Type B pancreatic cell (in vitro differentiated cells): ENCODE measurements around the gene ABCA7. TPM values are rescaled to one million over a fixed set of nuclear protein-coding genes. Genes with fewer than 3 reads are reported as not detected.

ENCODE experiments used
- DNase-seq: peaks from one replicate; pipeline ENCODE4 v3.0.0; 2021; ENCODE audit warnings: mixed read lengths; ENCODE audit not compliant: unreplicated experiment; ENCODE audit errors: extremely low spot score
- H3K27ac Mint-ChIP-seq: 2 replicates; pipeline ENCODE4 v1.8.0; 2021; ENCODE audit warnings: mild to moderate bottlenecking, mixed read lengths
- H3K27me3 Mint-ChIP-seq: 2 replicates; pipeline ENCODE4 v1.8.0; 2021; ENCODE audit warnings: mixed read lengths
- H3K36me3 Mint-ChIP-seq: 2 replicates; pipeline ENCODE4 v1.8.0; 2021; ENCODE audit warnings: mixed read lengths
- H3K4me1 Mint-ChIP-seq: one replicate; pipeline ENCODE4 v1.8.0; 2021; ENCODE audit warnings: mixed read lengths; ENCODE audit not compliant: unreplicated experiment
- H3K4me3 Mint-ChIP-seq: 2 replicates; pipeline ENCODE4 v1.8.0; 2021; ENCODE audit warnings: mild to moderate bottlenecking, mixed read lengths
- H3K9me3 Mint-ChIP-seq: 2 replicates; pipeline ENCODE4 v1.8.0; 2021; ENCODE audit warnings: mixed read lengths
- total RNA-seq: library from RNA; stranded (reverse); gene quantifications from 2 replicates; pipeline ENCODE4 v1.2.1, GENCODE V29; 2021; ENCODE audit warnings: low replicate concordance
- TF ChIP-seq, protein P1 (sequence below): fragments of 200-600 bp; sonication (generic); conservative IDR thresholded peaks from 2 replicates; pipeline ENCODE4 v1.5.0; 2021; ENCODE audit warnings: antibody characterized with exemption, mild to moderate bottlenecking

The ABCA7 gene
- total RNA-seq, 1 donor from 2014 or later = 26.1 TPM

DNA sequence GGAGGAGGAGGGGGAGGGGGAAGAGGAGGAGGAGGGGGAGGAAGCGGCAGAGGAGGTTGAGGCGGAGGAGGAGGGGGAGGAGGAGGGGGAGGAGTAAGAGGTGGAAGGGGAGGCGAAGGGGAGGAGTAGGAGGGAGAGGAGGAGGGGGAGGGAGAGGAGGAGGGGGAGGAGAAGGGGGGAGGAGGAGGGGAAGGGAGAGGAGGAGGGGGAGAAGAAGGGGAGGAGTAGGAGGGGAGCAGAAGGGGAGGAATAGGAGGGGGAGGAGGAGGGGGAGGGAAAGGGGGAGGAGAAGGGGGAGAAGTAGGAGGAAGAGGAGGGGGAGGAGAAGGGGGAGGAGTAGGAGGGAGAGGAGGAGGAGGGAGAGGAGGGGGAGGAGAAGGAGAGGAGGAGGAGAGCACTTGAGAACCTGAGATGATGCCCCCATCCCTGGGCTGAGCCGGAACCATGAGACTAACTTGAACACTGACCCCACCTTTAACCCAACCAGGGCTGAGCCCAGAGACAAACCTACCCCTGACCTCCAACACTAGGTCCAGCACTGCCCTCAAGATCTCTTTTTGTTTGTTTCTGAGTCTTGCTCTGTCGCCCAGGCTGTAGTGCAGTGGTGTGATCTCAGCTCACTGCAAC is 12.6 kb downstream of the ABCA7 start:
- H3K27ac Mint-ChIP-seq = no peak overlapping the region
- H3K4me1 Mint-ChIP-seq = no peaks in the 10 kb centered on the region
- TF ChIP-seq, protein P1, sequence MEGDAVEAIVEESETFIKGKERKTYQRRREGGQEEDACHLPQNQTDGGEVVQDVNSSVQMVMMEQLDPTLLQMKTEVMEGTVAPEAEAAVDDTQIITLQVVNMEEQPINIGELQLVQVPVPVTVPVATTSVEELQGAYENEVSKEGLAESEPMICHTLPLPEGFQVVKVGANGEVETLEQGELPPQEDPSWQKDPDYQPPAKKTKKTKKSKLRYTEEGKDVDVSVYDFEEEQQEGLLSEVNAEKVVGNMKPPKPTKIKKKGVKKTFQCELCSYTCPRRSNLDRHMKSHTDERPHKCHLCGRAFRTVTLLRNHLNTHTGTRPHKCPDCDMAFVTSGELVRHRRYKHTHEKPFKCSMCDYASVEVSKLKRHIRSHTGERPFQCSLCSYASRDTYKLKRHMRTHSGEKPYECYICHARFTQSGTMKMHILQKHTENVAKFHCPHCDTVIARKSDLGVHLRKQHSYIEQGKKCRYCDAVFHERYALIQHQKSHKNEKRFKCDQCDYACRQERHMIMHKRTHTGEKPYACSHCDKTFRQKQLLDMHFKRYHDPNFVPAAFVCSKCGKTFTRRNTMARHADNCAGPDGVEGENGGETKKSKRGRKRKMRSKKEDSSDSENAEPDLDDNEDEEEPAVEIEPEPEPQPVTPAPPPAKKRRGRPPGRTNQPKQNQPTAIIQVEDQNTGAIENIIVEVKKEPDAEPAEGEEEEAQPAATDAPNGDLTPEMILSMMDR = no peak
- no peak for DNase-seq
- H3K9me3 Mint-ChIP-seq = no peaks in the 10 kb centered on the region
- no peak overlapping the region for H3K4me3 Mint-ChIP-seq
- no peaks in the 10 kb centered on the region for H3K27me3 Mint-ChIP-seq
- peaks cover 3% of the 10 kb centered on the region for H3K36me3 Mint-ChIP-seq

DNA sequence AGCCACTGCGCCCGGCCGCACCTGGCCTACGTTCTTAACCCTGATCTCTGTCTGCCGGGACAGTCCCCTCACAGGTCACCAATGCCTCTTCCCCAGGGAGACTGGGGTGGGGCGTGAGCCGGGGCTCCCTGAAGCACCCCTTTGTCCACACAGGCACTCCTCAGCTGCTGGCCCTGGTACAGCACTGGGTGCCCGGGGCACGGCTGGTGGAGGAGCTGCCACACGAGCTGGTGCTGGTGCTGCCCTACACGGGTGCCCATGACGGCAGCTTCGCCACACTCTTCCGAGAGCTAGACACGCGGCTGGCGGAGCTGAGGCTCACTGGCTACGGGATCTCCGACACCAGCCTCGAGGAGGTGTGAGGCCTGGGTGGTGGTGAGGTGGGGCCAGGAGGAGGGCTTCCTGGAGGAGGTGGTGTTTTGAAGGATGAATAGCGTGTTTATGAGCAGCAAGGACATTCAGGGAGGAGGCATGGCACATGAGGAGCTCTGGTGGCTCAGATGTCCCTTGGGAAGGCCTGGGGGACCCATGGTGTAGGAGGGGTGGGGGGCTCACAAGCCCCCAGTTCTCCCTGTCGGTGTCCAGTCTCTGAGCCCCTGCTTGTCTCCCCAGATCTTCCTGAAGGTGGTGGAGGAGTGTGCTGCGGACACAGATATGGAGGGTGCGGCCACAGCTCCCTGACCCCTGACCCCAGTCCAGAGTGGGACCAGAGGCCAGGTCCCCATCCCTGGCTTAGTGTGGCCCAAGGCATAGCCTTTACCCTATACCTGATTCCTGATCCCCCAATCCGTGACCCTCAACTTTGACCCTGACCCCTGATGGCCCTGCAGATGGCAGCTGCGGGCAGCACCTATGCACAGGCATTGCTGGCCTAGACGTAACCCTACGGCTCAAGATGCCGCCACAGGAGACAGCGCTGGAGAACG is 13.5 kb downstream of the ABCA7 start:
- no peak overlapping the region for H3K4me3 Mint-ChIP-seq
- no peak for DNase-seq
- H3K4me1 Mint-ChIP-seq = no peaks in the 10 kb centered on the region
- TF ChIP-seq, protein P1 = no peak
- no peaks in the 10 kb centered on the region for H3K27me3 Mint-ChIP-seq
- H3K9me3 Mint-ChIP-seq = no peaks in the 10 kb centered on the region
- no peak overlapping the region for H3K27ac Mint-ChIP-seq
- peaks cover 3% of the 10 kb centered on the region for H3K36me3 Mint-ChIP-seq

DNA sequence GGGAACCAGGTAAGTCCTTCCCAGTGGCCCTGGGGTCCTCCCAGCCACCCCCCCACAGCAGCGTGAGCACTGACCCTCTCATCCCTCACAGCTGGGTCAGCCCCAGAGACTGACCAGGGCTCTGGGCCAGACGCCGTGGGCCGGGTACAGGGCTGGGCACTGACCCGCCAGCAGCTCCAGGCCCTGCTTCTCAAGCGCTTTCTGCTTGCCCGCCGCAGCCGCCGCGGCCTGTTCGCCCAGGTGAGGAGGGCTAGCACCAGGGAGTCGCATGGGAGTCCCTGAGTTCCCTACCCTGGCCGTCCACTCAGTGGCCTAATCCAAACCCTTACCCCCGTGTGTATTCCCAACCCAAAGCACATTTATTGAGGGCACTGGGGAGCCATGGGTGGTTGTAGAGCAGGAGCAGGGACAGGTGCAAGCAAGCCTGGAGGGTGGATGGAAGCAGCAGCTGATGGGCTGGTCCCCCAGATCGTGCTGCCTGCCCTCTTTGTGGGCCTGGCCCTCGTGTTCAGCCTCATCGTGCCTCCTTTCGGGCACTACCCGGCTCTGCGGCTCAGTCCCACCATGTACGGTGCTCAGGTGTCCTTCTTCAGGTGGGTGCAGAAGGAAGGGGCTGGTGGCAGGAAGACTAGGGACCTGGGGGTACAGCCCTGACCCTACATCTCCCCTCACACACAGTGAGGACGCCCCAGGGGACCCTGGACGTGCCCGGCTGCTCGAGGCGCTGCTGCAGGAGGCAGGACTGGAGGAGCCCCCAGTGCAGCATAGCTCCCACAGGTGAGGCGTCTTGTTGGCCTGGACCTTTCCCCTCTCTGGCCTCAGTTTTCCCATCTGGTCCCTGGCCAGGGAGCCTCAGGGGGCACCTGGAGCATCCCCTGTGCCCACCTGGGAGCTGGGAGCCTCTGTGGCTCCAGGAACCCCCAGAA is 14.5 kb downstream of the ABCA7 start:
- no peak for DNase-seq
- Mint-ChIP-seq H3K36me3 (peaks cover 3% of the 10 kb centered on the region), H3K27me3 (no peaks in the 10 kb centered on the region), H3K9me3 (no peaks in the 10 kb centered on the region), H3K27ac (no peak overlapping the region), H3K4me3 (no peak overlapping the region), H3K4me1 (no peaks in the 10 kb centered on the region)
- TF ChIP-seq, protein P1 = no peak

DNA sequence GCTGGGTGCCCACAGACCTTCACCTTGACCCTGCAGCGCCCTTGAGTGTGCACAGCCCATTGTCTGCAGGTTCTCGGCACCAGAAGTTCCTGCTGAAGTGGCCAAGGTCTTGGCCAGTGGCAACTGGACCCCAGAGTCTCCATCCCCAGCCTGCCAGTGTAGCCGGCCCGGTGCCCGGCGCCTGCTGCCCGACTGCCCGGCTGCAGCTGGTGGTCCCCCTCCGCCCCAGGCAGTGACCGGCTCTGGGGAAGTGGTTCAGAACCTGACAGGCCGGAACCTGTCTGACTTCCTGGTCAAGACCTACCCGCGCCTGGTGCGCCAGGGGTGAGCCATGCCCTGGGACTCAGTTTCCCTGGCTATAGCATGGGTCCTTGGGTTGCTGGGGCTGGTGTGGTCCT is 15.1 kb downstream of the ABCA7 start:
- H3K27me3 Mint-ChIP-seq = no peaks in the 10 kb centered on the region
- no peak overlapping the region for H3K4me3 Mint-ChIP-seq
- peaks cover 3% of the 10 kb centered on the region for H3K36me3 Mint-ChIP-seq
- H3K27ac Mint-ChIP-seq = no peak overlapping the region
- H3K9me3 Mint-ChIP-seq = no peaks in the 10 kb centered on the region
- TF ChIP-seq, protein P1 = no peak
- no peak for DNase-seq
- no peaks in the 10 kb centered on the region for H3K4me1 Mint-ChIP-seq

DNA sequence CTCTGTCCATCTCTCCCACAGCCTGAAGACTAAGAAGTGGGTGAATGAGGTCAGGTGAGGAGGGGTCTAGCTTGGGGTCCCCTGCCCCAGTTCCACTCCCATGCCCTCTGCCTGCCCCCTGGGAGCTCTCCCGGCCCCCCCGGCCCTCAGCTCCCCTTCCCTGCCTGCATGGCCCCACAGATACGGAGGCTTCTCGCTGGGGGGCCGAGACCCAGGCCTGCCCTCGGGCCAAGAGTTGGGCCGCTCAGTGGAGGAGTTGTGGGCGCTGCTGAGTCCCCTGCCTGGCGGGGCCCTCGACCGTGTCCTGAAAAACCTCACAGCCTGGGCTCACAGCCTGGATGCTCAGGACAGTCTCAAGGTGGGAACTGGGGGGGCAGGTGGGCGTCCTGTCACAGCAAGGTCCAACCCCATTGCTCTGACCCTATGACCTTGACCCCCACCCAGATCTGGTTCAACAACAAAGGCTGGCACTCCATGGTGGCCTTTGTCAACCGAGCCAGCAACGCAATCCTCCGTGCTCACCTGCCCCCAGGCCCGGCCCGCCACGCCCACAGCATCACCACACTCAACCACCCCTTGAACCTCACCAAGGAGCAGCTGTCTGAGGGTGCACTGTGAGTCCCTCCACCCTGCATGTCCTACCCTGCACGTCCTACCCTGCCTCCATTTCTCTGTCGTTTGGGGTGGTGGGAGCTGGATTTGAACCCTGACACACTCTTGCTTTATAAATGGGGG is 16.1 kb downstream of the ABCA7 start:
- no peak overlapping the region for H3K4me3 Mint-ChIP-seq
- no peak overlapping the region for H3K27ac Mint-ChIP-seq
- TF ChIP-seq, protein P1 = no peak
- peaks cover 3% of the 10 kb centered on the region for H3K36me3 Mint-ChIP-seq
- no peak for DNase-seq
- no peaks in the 10 kb centered on the region for H3K9me3 Mint-ChIP-seq
- H3K4me1 Mint-ChIP-seq = no peaks in the 10 kb centered on the region
- no peaks in the 10 kb centered on the region for H3K27me3 Mint-ChIP-seq
